Hematopoietic multipotent progenitor cell treated with erythropoietin and hydrocortisone succinate and interleukin-3 and kit ligand, for 15 days (in vitro differentiated cells): ENCODE measurements around the gene TNS4.

Experiments used
- DNase-seq: peaks from one replicate; pipeline ENCODE4 v3.0.0-alpha.2; 2015; ENCODE audit warnings: low spot score

TNS4 gene

DNA sequence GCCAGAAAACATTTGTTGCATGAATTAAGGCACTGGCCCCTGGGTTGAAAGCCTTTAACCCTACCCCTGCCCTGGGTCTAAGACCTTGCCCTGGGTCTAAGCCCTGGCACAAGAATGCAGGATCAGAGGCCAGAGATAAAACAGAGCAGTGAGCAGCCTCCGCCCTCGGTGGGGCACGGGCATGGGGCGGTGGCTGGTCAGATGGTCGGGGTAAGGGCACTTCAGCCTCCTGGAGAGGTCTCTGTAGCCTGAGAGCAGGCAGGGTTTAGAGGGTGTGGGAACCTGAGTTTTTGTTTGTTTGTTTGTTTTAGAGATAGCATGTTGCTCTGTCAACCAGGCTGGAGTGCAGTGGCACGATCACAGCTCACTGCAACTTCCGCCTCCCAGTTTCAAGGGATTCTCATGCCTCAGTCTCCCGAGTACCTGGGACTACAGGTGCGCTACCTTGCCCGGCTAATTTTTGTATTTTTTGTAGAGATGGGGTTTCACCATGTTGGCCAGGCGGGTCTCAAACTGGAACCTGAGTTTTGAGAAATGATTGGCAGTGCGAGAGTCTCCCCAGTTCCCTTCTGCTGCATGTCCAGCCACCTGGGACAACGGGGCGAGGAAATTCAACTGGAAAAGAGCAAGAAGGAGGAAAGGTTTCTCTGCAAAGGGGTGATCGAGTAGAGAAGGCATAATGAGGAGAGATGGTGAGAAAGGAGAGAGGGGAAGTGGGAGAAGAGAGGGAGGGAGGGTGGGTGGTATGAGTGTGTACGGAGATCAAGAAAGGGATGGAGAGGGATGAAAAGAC, 27.7 kb downstream of the TNS4 start:
- no peak for DNase-seq

- DNase-seq, result no peak
Observed at GRCh38 chr17:40472733-40473452, 28.5 kb downstream of the TNS4 start.

DNA sequence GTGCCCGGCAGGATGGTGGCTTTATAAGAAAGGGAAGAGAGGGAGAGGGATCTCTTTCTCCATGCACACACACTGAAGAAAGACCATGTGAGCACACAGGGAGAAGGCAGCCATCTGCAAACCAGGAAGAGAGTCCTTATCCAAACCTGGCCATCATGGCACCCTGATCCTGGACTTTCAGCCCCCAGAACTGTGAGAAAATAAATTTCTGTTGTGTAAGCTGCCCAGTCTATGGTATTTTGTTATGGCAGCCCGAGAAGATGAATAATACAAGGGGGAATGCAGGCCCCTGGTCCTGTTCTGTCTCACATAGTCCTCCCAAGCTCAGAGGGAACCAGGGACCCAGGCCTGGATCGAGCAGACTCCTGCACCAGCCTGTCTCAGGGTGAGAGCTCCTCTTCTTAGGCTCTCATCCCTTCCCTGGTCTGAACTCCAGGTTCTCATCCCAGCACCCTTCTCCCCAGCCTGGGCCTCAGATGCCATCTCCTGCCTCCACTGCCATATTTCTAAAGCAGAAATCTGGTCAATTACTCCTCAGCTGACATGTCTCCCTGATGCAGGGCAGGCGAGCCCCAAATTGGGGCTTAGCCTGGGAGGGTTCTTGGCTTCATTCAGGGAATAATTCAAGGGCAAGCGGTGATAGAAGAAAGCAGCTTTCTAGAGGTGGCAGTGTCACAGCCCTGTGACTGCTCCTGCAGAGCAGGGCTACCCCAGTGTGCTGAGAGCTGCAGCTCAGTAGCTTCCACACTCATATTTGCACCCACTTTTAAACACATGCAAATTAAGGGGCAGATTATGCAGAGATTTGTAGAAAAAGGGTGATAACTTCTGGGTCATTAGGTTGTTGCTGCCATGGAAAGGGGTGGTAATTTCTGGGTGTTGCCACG, 29.3 kb downstream of the TNS4 start:
- peak; percentile 31 for DNase-seq

DNA sequence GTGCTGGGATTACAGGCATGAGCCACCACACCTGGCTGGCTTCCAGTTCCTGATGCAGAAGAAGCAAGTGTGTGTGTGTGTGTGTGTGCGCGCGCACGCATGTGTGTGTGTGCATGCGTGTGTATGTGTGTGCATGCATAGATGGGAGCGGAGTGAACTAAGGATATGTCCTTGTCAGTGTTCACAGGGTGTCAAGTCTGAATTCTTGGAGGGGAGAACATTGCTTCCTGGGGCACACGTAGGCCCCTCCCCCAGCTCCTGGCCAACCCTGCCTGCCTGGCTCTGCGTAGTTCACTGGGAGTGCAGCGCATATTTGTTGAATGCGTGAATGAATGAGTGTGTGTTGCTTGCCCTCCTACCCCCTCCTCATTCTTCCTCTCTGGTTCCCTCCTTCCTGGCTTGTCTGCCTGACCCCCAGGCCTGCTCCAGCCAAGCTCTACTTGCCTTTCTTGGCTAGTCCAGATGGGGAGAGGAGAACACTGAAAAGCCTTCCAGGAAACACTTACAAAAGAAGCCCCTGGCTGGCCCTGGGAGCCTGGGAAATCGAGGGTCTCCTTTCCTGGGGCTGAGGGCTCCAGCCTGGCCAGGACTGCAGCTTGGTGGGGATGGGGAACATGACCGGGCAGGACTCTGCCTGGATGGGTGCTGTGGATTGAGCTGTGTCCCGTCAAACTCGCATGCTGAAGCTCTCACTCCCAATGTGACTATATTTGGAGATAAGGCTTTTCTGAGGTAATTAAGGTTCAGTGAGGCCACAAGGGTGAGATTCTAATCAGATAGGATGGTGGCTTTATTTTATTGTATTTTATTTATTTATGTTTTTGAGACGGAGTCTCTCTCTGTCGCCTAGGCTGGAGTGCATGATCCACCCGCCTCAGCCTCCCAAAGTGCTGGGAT, 30.2 kb downstream of the TNS4 start:
- no peak for DNase-seq

DNA sequence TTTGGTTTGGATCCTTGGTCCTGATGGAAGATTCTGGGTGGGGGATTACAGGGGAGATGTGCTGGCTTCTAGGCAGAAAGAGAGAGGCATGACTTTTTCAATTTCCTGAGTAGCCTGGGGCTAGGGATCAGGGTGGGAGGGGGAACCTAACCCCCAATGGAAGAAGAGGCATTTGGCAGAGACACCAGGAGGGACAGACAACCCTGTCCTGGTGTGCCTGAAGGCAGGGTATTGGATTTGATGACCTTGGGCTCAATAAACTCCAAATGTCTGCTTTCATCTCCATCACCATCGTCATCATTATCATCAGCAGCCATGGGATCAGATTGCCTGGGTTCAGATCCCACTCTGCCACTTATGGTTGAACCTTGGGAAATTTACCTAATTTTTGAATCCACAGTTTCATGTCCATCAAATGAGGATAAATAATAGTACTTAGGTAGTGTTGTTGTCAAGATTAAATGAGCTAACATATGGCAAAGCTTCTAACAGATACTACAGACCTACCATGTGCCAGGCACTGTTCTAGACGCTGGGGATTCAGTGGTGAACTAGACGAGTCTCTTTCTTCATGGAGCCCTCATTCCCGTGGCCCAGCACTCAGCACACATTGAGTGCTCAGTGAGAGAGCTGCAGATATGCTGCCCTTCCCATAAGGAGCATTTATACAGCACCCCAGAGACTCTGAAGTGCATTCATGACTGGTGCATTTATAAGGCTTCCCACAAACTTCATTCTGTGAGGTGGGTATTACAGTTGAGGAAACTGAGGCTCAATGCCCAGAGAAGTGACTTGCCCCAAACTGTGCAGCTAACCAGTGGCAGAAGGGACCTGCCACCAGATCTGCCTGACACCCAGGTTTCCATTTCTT, 31.4 kb downstream of the TNS4 start:
- no peak for DNase-seq

DNA sequence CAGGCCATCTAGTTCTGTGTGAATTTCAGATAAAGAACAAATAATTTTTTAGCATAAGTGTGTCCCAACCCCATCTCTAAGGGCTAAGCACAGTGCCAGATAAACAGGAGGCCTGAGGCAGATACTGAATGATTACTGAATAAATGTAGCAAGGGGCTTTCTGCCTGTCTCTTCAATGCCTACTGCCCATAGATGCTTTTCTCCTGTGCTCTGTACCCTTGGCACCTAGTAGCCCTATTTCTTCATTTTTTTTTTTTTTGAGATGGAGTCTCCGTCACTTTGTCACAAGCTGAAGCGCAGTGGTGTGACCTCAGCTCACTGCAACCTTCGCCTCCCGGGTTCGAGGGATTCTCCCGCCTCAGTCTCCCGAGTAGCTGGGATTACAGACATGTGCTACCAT, 32.9 kb downstream of the TNS4 start:
- DNase-seq, result no peak

DNA sequence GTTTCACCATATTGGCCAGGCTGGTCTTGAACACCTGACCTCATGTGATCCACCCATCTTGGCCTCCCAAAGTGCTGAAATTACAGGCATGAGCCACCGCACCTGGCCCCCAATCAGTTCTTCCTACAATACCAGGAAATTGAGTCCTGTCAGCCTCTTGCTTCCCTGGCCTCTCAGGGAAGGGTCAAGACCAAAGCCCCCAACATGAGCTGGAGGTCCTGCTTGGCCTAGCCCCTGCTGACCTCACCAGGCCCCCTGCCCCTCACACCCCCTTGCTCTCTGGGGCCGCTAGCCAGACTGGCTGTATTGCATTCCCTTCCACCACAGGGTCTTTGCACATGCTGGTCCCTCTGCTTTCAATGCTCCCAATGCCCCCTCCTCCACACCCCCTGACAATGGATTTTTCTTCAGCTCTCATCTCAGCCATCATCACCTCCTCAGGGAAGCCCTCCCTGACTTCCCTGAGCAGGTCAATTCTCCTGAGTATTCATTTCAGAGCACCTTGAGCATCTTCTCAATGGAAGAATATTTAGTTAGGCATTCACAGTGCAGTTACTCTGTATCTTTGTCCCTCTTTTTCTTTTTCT, 34.0 kb downstream of the TNS4 start:
- no peak for DNase-seq

DNA sequence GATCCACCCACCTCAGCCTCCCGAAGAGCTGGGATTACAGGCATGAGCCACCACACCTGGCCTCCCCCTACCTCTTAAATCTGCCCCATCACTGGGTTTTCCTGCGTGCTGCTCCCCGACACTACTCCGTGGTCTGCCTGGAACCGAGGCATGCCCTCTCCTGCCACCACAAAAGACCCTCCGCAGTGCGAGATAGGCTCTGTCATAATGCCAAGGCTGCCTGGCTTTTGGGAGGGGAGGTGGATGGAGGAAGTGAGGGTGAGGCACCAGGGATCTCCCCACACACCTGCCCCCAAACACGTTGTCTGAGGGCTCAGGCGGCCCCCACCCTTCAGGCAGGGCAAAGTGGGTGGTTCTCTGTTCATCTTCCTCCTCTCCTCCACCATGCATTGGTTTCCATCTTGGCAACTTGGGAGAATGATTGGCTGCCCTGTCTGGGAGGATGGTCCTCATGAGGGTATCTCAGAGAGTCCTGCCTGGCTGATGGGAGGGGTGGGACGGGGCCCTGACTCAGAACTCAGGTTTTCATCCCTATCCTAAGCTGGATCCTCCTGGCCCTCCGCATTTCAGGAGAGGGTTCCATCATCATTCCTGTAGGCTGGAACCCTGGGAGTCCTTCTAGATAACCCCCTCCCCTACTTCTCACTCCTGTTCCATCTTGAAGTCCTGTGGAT, 35.0 kb downstream of the TNS4 start:
- no peak for DNase-seq

DNA sequence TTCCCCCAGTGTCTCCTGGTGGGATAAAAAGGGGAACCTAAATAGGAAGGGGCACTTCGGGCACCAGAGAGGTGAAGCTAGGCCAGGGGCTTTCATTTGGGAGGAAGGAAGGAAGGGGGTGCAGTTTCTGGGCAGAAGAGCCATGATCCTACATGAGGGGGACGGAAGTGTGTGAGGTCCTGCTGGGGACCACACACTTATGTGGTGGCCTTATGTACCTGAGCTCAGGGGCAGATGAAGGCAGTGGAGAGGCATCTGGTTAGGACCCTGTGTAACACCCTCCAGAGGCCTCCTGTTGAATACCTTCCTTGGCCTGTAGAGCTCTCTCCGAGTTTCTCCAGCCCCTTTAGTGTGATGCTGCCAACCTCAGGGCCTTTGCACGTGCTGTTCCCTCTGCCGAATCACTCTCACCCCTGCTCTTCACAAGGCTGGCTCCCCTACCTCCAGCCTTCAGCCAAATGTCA, 37.0 kb downstream of the TNS4 start:
- DNase-seq, result no peak

GRCh38 chr17:40463122-40463550, 38.3 kb downstream of the TNS4 start:
- no peak for DNase-seq

- DNase-seq, result no peak
Observed at GRCh38 chr17:40462343-40463121, 38.9 kb downstream of the TNS4 start.

- no peak for DNase-seq
Observed at GRCh38 chr17:40461732-40462342, 39.6 kb downstream of the TNS4 start.

DNA sequence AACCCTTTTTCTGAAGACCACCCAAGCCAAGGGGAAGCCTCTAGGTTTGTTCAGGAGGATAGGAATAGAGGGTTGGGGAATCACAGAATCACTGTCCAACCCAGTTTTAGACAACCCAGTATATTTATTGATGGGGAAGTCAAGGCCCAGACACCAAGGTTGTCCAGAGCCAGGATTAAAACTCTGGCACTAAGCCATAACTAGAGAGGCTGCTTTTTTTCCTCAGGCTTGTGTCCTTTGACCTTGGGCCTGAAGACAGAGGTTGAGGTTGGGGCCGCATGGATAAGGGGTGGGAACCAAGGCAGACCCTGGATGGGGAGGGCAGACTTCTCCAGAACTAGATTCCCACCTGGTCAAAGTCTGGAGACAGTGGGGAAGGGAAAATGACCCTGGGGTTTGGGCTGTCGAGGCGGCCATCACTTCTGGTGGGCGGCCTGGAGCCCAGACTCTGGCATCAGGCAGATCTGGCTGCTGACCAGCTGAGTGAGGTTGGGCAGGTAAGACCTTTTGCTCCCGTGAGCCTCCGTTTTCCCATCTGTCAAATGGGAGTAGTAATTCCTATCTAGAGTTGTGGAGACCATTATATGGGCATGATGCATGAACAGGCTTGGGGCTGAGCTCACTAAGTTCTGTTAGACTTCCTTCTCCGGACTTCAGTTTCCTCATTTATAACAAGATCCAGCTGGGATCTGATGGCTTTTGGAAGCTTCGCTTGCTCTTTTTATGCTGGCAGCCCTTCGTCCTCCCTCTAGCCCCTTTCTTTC, 40.3 kb downstream of the TNS4 start:
- DNase-seq, result no peak

DNA sequence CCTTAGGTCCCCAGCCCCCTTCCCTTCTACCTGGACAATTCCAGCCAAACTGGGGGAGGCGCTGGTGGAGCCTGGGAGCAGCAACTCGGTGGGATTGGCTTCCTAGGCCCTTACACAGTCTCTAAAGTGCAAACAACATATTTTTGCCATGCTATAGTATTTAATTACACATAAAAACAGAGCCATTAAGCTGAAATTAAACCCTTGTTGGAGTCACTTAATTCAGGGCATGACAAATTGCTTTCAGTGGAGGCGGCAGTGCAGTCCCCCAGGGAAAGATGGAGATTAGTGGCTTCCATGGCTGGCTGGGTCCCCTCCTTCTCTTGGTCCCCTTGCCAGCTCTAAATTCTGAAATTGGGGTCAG, 40.8 kb downstream of the TNS4 start:
- DNase-seq, result no peak

- no peak for DNase-seq
Observed at GRCh38 chr17:40459636-40460603, 41.5 kb downstream of the TNS4 start.

GRCh38 chr17:40458851-40459482, 42.5 kb downstream of the TNS4 start:
- no peak for DNase-seq
